H1 (cell line): ENCODE measurements around the gene AVPR1B. TPM values are rescaled to one million over a fixed set of nuclear protein-coding genes. Genes with fewer than 3 reads are reported as not detected.

Experiments
- HDAC6 ChIP-seq: IDR thresholded peaks from one replicate; pipeline ENCODE4 v1.7.1; 2012; ENCODE audit warnings: low read depth, mild to moderate bottlenecking, inconsistent platforms, low read length, moderate library complexity
- MAFK ChIP-seq: IDR thresholded peaks from 2 replicates; pipeline ENCODE4 v1.6.1; 2012; ENCODE audit warnings: low read depth, mild to moderate bottlenecking, improper control_type of control experiment, low read length
- RNF2 ChIP-seq: fragments of 200-900, 300-1000 bp; sonication (generic); IDR thresholded peaks from 2 replicates; pipeline ENCODE4 v1.7.1; 2016; ENCODE audit warnings: borderline replicate concordance, low read depth, mild to moderate bottlenecking, antibody characterized with exemption, low read length; ENCODE audit not compliant: poor library complexity, severe bottlenecking; ENCODE audit errors: missing control alignments
- polyA plus RNA-seq, 7 experiments: library from polyadenylated mRNA; depleted of rRNA in 3 of 7; stranded (reverse) in 5 of 7; unstranded in 2 of 7; fragments of >200 nt in 5 of 7; fragments of 200-250 nt in 2 of 7; gene quantifications; 1 replicate in 5 of 7; 2 replicates in 1 of 7; 4 replicates in 1 of 7; pipeline versions ENCODE4 v1.2.1 to v1.2.3, GENCODE V29; 2011 to 2013; ENCODE audit warnings: missing spikeins in 2 of 7, mixed read lengths in 2 of 7
- total RNA-seq: library from RNA; stranded (reverse); fragmentation: NEBNext Ultra II Directional; extraction: Animal tissue kit (Norgen Biotek cat#: 25700); gene quantifications from 2 replicates; pipeline ENCODE4 v1.2.1, GENCODE V29; 2021
- TF ChIP-seq, protein P1 (sequence below): fragments of 300-600 bp; sonication (generic); IDR thresholded peaks from 2 replicates; pipeline ENCODE4 v1.7.1; 2012; ENCODE audit warnings: low read length, moderate library complexity, mild to moderate bottlenecking, inconsistent platforms; ENCODE audit not compliant: insufficient replicate concordance
- TF ChIP-seq, protein P2 (sequence below): IDR thresholded peaks from 2 replicates; pipeline ENCODE4 v1.6.1; 2012; ENCODE audit warnings: inconsistent platforms
- TF ChIP-seq, protein P3 (sequence below): IDR thresholded peaks from 2 replicates; pipeline ENCODE4 v1.6.1; 2012; ENCODE audit warnings: low read length, inconsistent platforms

The AVPR1B gene
- total and polyA plus RNA-seq, 2 of the 8 experiments (the other 6 are each of a cell fraction or from before 2014, with no cell fraction given): 0.29 to 0.50 TPM

DNA sequence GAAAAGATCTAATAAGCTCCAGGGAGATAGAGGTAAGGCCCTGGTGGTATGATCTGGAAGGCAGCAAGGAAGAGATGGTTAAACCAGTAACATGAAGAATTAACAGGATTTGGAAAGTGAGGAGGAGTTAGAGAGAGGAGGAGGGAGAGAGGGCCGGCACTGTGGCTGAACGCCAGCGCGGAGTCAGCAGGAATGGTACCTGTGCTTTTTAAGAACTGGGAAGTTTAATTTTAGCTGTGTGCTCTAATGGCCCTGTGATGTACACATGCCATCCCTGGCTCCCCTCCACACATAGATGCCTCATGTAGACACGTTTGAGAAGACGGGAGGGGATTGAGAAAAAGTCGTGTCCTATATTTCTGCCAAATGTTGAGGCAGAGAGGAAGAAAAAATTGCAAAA is 13.8 kb upstream of the AVPR1B start (continued):
- TF ChIP-seq, protein P1, sequence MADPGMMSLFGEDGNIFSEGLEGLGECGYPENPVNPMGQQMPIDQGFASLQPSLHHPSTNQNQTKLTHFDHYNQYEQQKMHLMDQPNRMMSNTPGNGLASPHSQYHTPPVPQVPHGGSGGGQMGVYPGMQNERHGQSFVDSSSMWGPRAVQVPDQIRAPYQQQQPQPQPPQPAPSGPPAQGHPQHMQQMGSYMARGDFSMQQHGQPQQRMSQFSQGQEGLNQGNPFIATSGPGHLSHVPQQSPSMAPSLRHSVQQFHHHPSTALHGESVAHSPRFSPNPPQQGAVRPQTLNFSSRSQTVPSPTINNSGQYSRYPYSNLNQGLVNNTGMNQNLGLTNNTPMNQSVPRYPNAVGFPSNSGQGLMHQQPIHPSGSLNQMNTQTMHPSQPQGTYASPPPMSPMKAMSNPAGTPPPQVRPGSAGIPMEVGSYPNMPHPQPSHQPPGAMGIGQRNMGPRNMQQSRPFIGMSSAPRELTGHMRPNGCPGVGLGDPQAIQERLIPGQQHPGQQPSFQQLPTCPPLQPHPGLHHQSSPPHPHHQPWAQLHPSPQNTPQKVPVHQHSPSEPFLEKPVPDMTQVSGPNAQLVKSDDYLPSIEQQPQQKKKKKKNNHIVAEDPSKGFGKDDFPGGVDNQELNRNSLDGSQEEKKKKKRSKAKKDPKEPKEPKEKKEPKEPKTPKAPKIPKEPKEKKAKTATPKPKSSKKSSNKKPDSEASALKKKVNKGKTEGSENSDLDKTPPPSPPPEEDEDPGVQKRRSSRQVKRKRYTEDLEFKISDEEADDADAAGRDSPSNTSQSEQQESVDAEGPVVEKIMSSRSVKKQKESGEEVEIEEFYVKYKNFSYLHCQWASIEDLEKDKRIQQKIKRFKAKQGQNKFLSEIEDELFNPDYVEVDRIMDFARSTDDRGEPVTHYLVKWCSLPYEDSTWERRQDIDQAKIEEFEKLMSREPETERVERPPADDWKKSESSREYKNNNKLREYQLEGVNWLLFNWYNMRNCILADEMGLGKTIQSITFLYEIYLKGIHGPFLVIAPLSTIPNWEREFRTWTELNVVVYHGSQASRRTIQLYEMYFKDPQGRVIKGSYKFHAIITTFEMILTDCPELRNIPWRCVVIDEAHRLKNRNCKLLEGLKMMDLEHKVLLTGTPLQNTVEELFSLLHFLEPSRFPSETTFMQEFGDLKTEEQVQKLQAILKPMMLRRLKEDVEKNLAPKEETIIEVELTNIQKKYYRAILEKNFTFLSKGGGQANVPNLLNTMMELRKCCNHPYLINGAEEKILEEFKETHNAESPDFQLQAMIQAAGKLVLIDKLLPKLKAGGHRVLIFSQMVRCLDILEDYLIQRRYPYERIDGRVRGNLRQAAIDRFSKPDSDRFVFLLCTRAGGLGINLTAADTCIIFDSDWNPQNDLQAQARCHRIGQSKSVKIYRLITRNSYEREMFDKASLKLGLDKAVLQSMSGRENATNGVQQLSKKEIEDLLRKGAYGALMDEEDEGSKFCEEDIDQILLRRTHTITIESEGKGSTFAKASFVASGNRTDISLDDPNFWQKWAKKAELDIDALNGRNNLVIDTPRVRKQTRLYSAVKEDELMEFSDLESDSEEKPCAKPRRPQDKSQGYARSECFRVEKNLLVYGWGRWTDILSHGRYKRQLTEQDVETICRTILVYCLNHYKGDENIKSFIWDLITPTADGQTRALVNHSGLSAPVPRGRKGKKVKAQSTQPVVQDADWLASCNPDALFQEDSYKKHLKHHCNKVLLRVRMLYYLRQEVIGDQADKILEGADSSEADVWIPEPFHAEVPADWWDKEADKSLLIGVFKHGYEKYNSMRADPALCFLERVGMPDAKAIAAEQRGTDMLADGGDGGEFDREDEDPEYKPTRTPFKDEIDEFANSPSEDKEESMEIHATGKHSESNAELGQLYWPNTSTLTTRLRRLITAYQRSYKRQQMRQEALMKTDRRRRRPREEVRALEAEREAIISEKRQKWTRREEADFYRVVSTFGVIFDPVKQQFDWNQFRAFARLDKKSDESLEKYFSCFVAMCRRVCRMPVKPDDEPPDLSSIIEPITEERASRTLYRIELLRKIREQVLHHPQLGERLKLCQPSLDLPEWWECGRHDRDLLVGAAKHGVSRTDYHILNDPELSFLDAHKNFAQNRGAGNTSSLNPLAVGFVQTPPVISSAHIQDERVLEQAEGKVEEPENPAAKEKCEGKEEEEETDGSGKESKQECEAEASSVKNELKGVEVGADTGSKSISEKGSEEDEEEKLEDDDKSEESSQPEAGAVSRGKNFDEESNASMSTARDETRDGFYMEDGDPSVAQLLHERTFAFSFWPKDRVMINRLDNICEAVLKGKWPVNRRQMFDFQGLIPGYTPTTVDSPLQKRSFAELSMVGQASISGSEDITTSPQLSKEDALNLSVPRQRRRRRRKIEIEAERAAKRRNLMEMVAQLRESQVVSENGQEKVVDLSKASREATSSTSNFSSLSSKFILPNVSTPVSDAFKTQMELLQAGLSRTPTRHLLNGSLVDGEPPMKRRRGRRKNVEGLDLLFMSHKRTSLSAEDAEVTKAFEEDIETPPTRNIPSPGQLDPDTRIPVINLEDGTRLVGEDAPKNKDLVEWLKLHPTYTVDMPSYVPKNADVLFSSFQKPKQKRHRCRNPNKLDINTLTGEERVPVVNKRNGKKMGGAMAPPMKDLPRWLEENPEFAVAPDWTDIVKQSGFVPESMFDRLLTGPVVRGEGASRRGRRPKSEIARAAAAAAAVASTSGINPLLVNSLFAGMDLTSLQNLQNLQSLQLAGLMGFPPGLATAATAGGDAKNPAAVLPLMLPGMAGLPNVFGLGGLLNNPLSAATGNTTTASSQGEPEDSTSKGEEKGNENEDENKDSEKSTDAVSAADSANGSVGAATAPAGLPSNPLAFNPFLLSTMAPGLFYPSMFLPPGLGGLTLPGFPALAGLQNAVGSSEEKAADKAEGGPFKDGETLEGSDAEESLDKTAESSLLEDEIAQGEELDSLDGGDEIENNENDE: no peak
- no peak for TF ChIP-seq MAFK
- TF ChIP-seq, protein P2, sequence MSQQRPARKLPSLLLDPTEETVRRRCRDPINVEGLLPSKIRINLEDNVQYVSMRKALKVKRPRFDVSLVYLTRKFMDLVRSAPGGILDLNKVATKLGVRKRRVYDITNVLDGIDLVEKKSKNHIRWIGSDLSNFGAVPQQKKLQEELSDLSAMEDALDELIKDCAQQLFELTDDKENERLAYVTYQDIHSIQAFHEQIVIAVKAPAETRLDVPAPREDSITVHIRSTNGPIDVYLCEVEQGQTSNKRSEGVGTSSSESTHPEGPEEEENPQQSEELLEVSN: no peak
- TF ChIP-seq RNF2: no peak
- TF ChIP-seq HDAC6: no peak
- TF ChIP-seq, protein P3, sequence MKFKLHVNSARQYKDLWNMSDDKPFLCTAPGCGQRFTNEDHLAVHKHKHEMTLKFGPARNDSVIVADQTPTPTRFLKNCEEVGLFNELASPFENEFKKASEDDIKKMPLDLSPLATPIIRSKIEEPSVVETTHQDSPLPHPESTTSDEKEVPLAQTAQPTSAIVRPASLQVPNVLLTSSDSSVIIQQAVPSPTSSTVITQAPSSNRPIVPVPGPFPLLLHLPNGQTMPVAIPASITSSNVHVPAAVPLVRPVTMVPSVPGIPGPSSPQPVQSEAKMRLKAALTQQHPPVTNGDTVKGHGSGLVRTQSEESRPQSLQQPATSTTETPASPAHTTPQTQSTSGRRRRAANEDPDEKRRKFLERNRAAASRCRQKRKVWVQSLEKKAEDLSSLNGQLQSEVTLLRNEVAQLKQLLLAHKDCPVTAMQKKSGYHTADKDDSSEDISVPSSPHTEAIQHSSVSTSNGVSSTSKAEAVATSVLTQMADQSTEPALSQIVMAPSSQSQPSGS: no peak
